Measurements from ENCODE around the gene FIS1. TPM values are rescaled to one million over a fixed set of nuclear protein-coding genes. Genes with fewer than 3 reads are reported as not detected.

FIS1 gene
- total RNA-seq, 2 experiments from 2014 or later = 84.2 to 84.3 TPM

DNA sequence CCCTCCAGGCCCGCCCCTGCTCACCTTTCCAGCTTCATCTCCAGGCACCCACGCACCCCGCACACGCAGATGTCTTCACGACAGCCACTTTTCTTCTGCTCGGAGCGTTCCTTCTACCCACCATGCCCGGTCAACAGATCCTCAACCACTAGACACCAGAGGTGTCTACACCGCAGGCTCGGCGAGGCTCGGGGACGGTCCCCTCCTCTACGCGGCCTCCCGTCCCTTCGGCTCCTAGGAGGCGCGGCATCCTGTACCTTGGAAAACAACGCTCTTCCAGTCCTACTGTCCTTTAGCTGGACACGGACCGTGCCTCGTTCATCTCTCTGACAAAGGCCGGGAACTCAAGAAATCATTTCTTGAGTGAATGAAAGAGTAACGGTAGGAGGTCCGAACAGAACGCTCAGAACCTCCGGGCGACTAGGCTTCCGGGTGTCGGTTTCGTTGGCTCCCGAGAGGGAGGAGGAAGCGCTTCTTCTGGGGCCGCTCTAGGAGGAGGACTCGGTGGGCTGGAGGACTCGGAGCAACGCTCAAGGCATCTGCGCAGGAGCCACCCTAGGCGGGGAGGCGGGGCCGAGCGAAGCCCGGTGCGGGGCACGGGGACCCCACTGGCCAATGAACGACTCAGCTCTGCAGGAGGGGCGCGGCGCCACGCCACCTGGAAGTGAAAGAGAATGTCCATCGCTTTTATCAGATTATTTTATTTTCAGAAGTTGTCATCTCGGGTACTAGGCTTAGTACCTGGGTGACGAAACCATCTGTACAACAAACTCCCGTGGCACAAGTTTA is 7.2 kb upstream of the FIS1 start:
- Mint-ChIP-seq H3K27me3 (ENCODE audit: low read depth) (no peaks in the 10 kb centered on the region), H3K4me1 (ENCODE audit: low read depth) (peaks cover 30% of the 10 kb centered on the region), H3K9me3 (no peaks in the 10 kb centered on the region), H3K36me3 (ENCODE audit: low read depth) (peaks cover 12% of the 10 kb centered on the region), H3K4me3 (peak overlapping the region; percentile 97), H3K27ac (peak overlapping the region; percentile 96)
- peak; percentile 99 for DNase-seq
- CTCF ChIA-PET = interaction anchor here (0.6 to 4.9 kb wide), 3 partner anchors 8 to 129 kb away, joined by 4 to 36 read pairs (median 12); partner anchors contain the start of gene FIS1
- intact Hi-C loops (cut with micrococcal nuclease) = loop anchor here (1.0 to 2.0 kb wide), 4 partner anchors 8 to 167 kb away; partner anchors contain the start of genes IFT22, TRIM56 and ZNHIT1

DNA sequence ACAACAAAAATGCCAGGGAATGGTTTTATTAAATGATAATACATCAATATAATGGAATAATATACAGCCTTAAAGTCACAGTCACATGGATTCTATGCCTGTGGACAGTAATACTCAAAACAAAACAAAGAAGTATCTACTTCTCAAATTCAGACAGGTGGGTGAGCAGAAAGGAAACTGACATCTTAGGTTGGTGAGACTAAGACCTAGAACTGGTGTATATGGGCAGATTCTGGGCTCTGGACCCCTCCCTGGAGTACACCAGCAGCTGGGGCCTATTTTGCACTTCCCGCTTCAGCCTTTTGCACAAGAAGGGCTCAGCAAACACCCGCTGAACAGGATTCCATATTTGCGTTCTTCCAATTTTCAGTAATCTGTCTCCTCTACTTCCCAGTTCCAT is 5.4 kb upstream of the FIS1 start:
- DNase-seq = no peak
- Mint-ChIP-seq H3K9me3 (no peaks in the 10 kb centered on the region), H3K4me3 (peak overlapping the region; percentile 97), H3K27ac (peak overlapping the region; percentile 31), H3K27me3 (ENCODE audit: low read depth) (no peaks in the 10 kb centered on the region), H3K4me1 (ENCODE audit: low read depth) (peaks cover 40% of the 10 kb centered on the region), H3K36me3 (ENCODE audit: low read depth) (peaks cover 16% of the 10 kb centered on the region)
- intact Hi-C loops (cut with micrococcal nuclease) = no loop called here
- CTCF ChIA-PET = interaction anchor here (3.4 kb wide), 1 partner anchor 32 kb away, joined by 12 read pairs; no protein-coding TSS in a partner anchor

- CTCF ChIA-PET = interaction anchor here (0.9 kb wide), 1 partner anchor 56 kb away, joined by 4 read pairs; no protein-coding TSS in a partner anchor
- H3K4me1 Mint-ChIP-seq (ENCODE audit: low read depth) = peaks cover 51% of the 10 kb centered on the region
- peaks cover 16% of the 10 kb centered on the region for H3K36me3 Mint-ChIP-seq (ENCODE audit: low read depth)
- no peak overlapping the region for H3K27ac Mint-ChIP-seq
- DNase-seq = no peak
- intact Hi-C loops (cut with micrococcal nuclease) = loop anchor here (10.0 kb wide), 1 partner anchor 353 kb away; the partner anchor contains the start of gene ACHE
- H3K27me3 Mint-ChIP-seq (ENCODE audit: low read depth) = no peaks in the 10 kb centered on the region
- H3K9me3 Mint-ChIP-seq = no peaks in the 10 kb centered on the region
- no peak overlapping the region for H3K4me3 Mint-ChIP-seq
Observed at GRCh38 chr7:101248276-101248675, 3.4 kb upstream of the FIS1 start.

DNA sequence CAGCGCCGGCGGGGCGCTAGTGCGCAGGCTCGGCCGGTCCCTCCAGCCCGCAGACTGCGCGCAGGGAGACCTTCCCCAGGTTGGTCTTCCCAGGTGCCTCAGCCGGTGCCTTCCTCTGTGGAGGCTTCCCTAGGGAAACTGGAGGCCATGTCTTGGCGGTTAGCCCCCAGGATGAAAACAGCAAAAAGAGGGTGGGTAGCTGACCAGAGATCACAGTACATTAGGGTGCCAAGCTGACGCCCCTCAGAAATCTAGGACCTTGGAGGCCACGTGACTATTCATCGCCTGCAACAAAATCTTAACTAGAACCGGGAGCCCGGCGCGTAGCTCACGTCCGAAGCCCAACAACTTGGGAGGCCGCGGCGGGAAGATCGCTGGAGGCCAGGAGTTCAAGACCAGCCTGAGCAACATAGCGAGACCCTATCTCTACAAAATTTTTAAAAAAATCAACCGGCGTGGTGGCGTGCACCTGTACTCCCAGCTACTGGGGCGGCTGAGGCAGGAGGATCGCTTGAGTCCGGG is 327 bp upstream of the FIS1 start:
- no peaks in the 10 kb centered on the region for H3K9me3 Mint-ChIP-seq
- CTCF ChIA-PET = interaction anchor here (1.4 to 5.5 kb wide), 7 partner anchors 8 to 102 kb away, joined by 4 to 36 read pairs (median 13); partner anchors contain the start of genes PLOD3 and ZNHIT1
- H3K36me3 Mint-ChIP-seq (ENCODE audit: low read depth) = peaks cover 12% of the 10 kb centered on the region
- intact Hi-C loops (cut with micrococcal nuclease) = loop anchor here (1.0 to 10.0 kb wide), 3 partner anchors 27 to 350 kb away; partner anchors contain the start of genes ACHE and ZNHIT1
- peaks cover 40% of the 10 kb centered on the region for H3K4me1 Mint-ChIP-seq (ENCODE audit: low read depth)
- no peak for DNase-seq
- H3K27me3 Mint-ChIP-seq (ENCODE audit: low read depth) = no peaks in the 10 kb centered on the region
- H3K27ac Mint-ChIP-seq = peak overlapping the region; percentile 96
- H3K4me3 Mint-ChIP-seq = peak overlapping the region; percentile 99

GRCh38 chr7:101243646-101244374 is 1.1 kb downstream of the FIS1 start:
- peak; percentile 13 for DNase-seq
- no peaks in the 10 kb centered on the region for H3K27me3 Mint-ChIP-seq (ENCODE audit: low read depth)
- no peaks in the 10 kb centered on the region for H3K9me3 Mint-ChIP-seq
- CTCF ChIA-PET = interaction anchor here (0.6 to 5.5 kb wide), 20 partner anchors 9 to 1191 kb away, joined by 3 to 36 read pairs (median 4); partner anchors contain the start of genes PLOD3 and ZNHIT1
- H3K4me3 Mint-ChIP-seq = peak overlapping the region; percentile 99
- peaks cover 12% of the 10 kb centered on the region for H3K36me3 Mint-ChIP-seq (ENCODE audit: low read depth)
- H3K4me1 Mint-ChIP-seq (ENCODE audit: low read depth) = peaks cover 34% of the 10 kb centered on the region
- peak overlapping the region; percentile 96 for H3K27ac Mint-ChIP-seq
- intact Hi-C loops (cut with micrococcal nuclease) = loop anchor here (1.0 to 10.0 kb wide), 6 partner anchors 8 to 349 kb away; partner anchors contain the start of genes ACHE, MOGAT3 and TRIM56

DNA sequence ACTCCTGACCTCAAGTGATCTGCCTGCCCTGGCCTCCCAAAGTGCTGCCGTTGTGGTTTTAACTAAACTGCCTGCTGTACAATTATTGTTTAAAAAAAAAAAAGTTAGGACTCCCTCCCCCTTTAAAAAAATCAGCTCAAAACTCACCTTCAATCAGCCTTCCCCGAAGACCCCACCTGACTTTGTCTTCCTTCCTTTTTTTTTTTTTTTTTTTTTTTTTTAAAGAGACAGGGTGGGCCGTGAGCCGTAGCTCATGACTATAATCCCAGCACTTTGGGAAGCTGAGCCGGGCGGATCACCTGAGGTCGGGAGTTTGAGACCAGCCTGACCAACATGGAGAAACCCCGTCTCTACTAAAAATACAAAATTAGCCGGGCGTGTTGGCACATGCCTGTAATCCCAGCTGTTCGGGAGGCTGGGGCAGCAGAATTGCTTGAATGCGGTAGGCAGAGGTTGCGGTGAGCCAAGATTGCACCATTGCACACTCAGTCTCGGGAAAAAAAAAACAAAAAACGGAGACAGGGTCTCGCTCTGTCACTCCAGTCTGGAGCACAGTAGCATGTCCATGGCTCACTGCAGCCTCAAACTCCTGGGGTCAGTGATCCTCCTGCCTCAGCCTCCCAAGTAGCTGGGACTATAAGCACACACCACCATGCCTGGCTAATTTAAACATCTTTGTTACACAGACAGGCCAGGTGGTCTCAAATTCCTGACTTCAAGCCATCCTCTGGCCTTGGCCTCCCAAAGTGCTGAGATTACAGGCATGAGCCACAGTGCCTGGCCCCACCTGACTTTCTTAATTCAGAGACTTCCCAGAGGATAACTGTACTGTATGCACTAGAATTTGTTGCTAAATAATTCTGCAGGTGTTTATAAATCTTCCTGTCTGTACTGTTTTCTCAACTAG is 3.2 kb downstream of the FIS1 start:
- Mint-ChIP-seq H3K4me1 (ENCODE audit: low read depth) (peaks cover 27% of the 10 kb centered on the region), H3K27me3 (ENCODE audit: low read depth) (no peaks in the 10 kb centered on the region), H3K27ac (no peak overlapping the region), H3K4me3 (no peak overlapping the region), H3K36me3 (ENCODE audit: low read depth) (peaks cover 13% of the 10 kb centered on the region), H3K9me3 (no peaks in the 10 kb centered on the region)
- intact Hi-C loops (cut with micrococcal nuclease) = loop anchor here (5.0 to 10.0 kb wide), 2 partner anchors 39 to 347 kb away; partner anchors contain the start of genes ACHE and MOGAT3
- DNase-seq = no peak
- CTCF ChIA-PET = interaction anchor here (0.6 to 5.5 kb wide), 5 partner anchors 25 to 99 kb away, joined by 3 to 32 read pairs (median 4); no protein-coding TSS in a partner anchor

GRCh38 chr7:101241015-101241363 is 3.9 kb downstream of the FIS1 start:
- DNase-seq = no peak
- CTCF ChIA-PET = interaction anchor here (0.6 to 1.0 kb wide), 2 partner anchors 30 to 49 kb away, joined by 3 to 7 read pairs; no protein-coding TSS in a partner anchor
- peaks cover 13% of the 10 kb centered on the region for H3K36me3 Mint-ChIP-seq (ENCODE audit: low read depth)
- no peaks in the 10 kb centered on the region for H3K27me3 Mint-ChIP-seq (ENCODE audit: low read depth)
- intact Hi-C loops (cut with micrococcal nuclease) = loop anchor here (5.0 to 10.0 kb wide), 2 partner anchors 39 to 346 kb away; partner anchors contain the start of genes ACHE and MOGAT3
- no peak overlapping the region for H3K4me3 Mint-ChIP-seq
- no peaks in the 10 kb centered on the region for H3K9me3 Mint-ChIP-seq
- H3K27ac Mint-ChIP-seq = no peak overlapping the region
- H3K4me1 Mint-ChIP-seq (ENCODE audit: low read depth) = peaks cover 25% of the 10 kb centered on the region

- intact Hi-C loops (cut with micrococcal nuclease) = loop anchor here (5.0 to 10.0 kb wide), 2 partner anchors 38 to 346 kb away; partner anchors contain the start of genes ACHE and MOGAT3
- CTCF ChIA-PET = interaction anchor here (0.6 to 1.0 kb wide), 2 partner anchors 31 to 48 kb away, joined by 3 to 7 read pairs; no protein-coding TSS in a partner anchor
- H3K9me3 Mint-ChIP-seq = no peaks in the 10 kb centered on the region
Observed at GRCh38 chr7:101240226-101241014, 4.5 kb downstream of the FIS1 start.

DNA sequence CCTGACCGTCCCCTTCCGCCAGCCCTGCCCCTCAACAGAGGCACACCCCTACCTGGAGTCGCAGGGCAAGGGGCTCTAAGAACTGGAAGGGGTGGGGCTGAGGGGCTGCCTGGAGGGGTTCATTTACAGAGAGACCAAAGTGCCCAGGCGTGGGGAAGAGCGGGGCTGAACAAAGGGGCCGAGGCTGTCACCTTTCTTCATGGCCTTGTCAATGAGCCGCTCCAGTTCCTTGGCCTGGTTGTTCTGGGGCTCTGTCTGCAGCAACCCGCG is 5.0 kb downstream of the FIS1 start:
- H3K27me3 Mint-ChIP-seq (ENCODE audit: low read depth) = no peaks in the 10 kb centered on the region
- DNase-seq = no peak
- no peaks in the 10 kb centered on the region for H3K9me3 Mint-ChIP-seq
- intact Hi-C loops (cut with micrococcal nuclease) = loop anchor here (5.0 to 10.0 kb wide), 2 partner anchors 38 to 345 kb away; partner anchors contain the start of genes ACHE and MOGAT3
- CTCF ChIA-PET = no interaction called here
- no peak overlapping the region for H3K27ac Mint-ChIP-seq
- no peak overlapping the region for H3K4me3 Mint-ChIP-seq
- peaks cover 8% of the 10 kb centered on the region for H3K36me3 Mint-ChIP-seq (ENCODE audit: low read depth)
- peaks cover 15% of the 10 kb centered on the region for H3K4me1 Mint-ChIP-seq (ENCODE audit: low read depth)

More at GRCh38 chr7:101240226-101241014, 4.5 kb downstream of the FIS1 start:
- no peaks in the 10 kb centered on the region for H3K27me3 Mint-ChIP-seq (ENCODE audit: low read depth)
- no peak overlapping the region for H3K27ac Mint-ChIP-seq
- no peak for DNase-seq
- no peak overlapping the region for H3K4me3 Mint-ChIP-seq
- peaks cover 8% of the 10 kb centered on the region for H3K36me3 Mint-ChIP-seq (ENCODE audit: low read depth)
- peaks cover 20% of the 10 kb centered on the region for H3K4me1 Mint-ChIP-seq (ENCODE audit: low read depth)

DNA sequence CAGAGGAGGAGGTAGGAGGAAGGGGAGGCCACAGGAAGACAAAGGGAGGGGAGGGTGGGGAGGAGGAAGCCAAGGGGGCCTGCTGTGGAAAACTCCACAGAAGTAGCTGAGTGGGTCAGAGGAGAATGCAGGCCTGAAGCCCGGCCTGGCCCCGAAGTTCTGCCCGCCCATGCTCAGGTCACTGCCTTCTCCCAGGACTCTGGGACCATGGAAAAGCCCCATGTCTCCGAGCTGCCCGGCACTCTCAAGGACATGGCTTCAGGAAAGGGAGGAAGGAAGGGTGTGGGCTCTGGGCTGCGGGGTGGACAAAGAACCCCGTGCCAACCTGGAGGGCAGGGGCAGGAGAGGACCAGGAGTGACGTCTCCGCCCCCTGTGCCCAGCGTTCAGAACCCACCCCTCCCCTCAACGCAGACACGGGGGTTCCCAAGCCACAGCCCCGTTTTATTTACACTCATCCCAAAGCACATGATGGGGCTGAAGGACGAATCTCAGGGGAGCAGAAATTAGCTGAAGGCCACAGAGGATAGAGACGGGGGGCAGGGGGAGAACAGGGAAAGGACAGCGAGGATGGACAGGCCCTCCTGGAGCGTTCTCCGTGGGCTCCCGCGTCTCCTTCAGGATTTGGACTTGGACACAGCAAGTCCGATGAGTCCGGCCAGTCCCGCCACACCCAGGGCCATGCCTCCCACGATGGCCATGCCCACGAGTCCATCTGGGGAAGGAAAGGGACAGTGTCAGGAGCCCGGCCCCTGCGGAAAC is 5.5 kb downstream of the FIS1 start:
- DNase-seq = no peak
- intact Hi-C loops (cut with micrococcal nuclease) = no loop called here
- H3K27ac Mint-ChIP-seq = no peak overlapping the region
- H3K4me3 Mint-ChIP-seq = no peak overlapping the region
- H3K27me3 Mint-ChIP-seq (ENCODE audit: low read depth) = no peaks in the 10 kb centered on the region
- CTCF ChIA-PET = interaction anchor here (0.8 to 1.0 kb wide), 2 partner anchors 43 to 95 kb away, joined by 4 read pairs; no protein-coding TSS in a partner anchor
- H3K9me3 Mint-ChIP-seq = no peaks in the 10 kb centered on the region
- H3K36me3 Mint-ChIP-seq (ENCODE audit: low read depth) = peaks cover 8% of the 10 kb centered on the region
- H3K4me1 Mint-ChIP-seq (ENCODE audit: low read depth) = peaks cover 15% of the 10 kb centered on the region
